B cell (primary cell): ENCODE measurements around the gene RHOBTB1. TPM values are rescaled to one million over a fixed set of nuclear protein-coding genes. Genes with fewer than 3 reads are reported as not detected.

Source experiments
- ATAC-seq: fragments of 200-7000 bp; cut with Tn5 transposase; one replicate; pipeline ENCODE4 v1.10.0; 2021; ENCODE audit warnings: low read depth, mild to moderate bottlenecking, moderate number of reproducible peaks, moderate library complexity
- CTCF ChIA-PET: fragments of 350-600 bp; sonication (Branson Sonifier 250); formaldehyde crosslinking; loops from one replicate; lab custom pipeline; 2021; ENCODE audit warnings: antibody characterized with exemption, inconsistent platforms; lab: Charles Lee
- POLR2A ChIA-PET: fragments of 350-600 bp; sonication (Branson Sonifier 250); formaldehyde crosslinking; loops from one replicate; lab custom pipeline; 2021; ENCODE audit warnings: antibody characterized with exemption; lab: Charles Lee
- DNase-seq: peaks from one replicate; pipeline ENCODE4 v3.0.0; 2013
- H2AFZ ChIP-seq: 2 replicates; pipeline ENCODE4 v1.6.1; 2012; ENCODE audit warnings: mild to moderate bottlenecking, low read depth, low read length; ENCODE audit not compliant: insufficient read depth, poor library complexity, severe bottlenecking
- H3K27ac ChIP-seq, 2 donors: 1 replicate in 1 of 2; 2 replicates in 1 of 2; pipeline ENCODE4 v1.5.1; 2012 to 2013; ENCODE audit warnings: low read length in 2 of 2, mild to moderate bottlenecking in 2 of 2, moderate library complexity in 1 of 2
- H3K27me3 ChIP-seq, 4 experiments: fragments of 200-600 bp in 1 of 4; sonication (generic) in 1 of 4; replicated peaks in 1 of 4; 1 replicate in 2 of 4; 2 replicates in 2 of 4; pipeline versions ENCODE4 v1.6.1 to v1.7.0; 2013 to 2016; ENCODE audit warnings: low read length in 3 of 4, mild to moderate bottlenecking in 2 of 4, mixed read lengths in 1 of 4, moderate library complexity in 1 of 4; ENCODE audit not compliant: insufficient read depth in 4 of 4, control insufficient read depth in 3 of 4; ENCODE audit errors: control extremely low read depth in 1 of 4
- H3K36me3 ChIP-seq, 2 experiments: replicated peaks in 1 of 2; 1 replicate in 1 of 2; 2 replicates in 1 of 2; pipeline versions ENCODE4 v1.6.1 to v1.7.1; 2013; ENCODE audit warnings: low read length in 1 of 2; ENCODE audit not compliant: insufficient read depth in 2 of 2, control insufficient read depth in 1 of 2; ENCODE audit errors: control extremely low read depth in 1 of 2, extremely low read depth in 1 of 2
- H3K4me1 ChIP-seq, 2 donors: fragments of 200-600 bp in 1 of 2; sonication (generic) in 1 of 2; 1 replicate in 1 of 2; 2 replicates in 1 of 2; pipeline versions ENCODE4 v1.5.1 to v1.6.1; 2013 to 2017; ENCODE audit warnings: low read length in 2 of 2; ENCODE audit not compliant: control insufficient read depth in 2 of 2, insufficient read depth in 2 of 2
- H3K4me2 ChIP-seq: replicated peaks from 2 replicates; pipeline ENCODE3; 2012; ENCODE audit warnings: mild to moderate bottlenecking, low read depth, low read length; ENCODE audit not compliant: poor library complexity, severe bottlenecking
- H3K4me3 ChIP-seq, 5 experiments: fragments of 200-600 bp in 1 of 5; sonication (generic) in 1 of 5; 1 replicate in 3 of 5; 2 replicates in 2 of 5; pipeline versions ENCODE4 v1.5.1 to v1.7.0; 2011 to 2016; ENCODE audit warnings: low read length in 4 of 5, mild to moderate bottlenecking in 4 of 5, low read depth in 2 of 5, control low read depth in 1 of 5, moderate library complexity in 1 of 5; ENCODE audit not compliant: insufficient read depth in 1 of 5; ENCODE audit errors: control extremely low read depth in 1 of 5, extremely low read depth in 1 of 5
- H3K79me2 ChIP-seq: fragments of 200-600 bp; sonication (generic); one replicate; pipeline ENCODE4 v1.6.0; 2016; ENCODE audit warnings: low read length; ENCODE audit not compliant: control insufficient read depth, insufficient read depth
- H3K9ac ChIP-seq: fragments of 200-600 bp; sonication (generic); 2 replicates; pipeline ENCODE4 v1.6.1; 2017; ENCODE audit warnings: mild to moderate bottlenecking, low read length, moderate library complexity
- H3K9me3 ChIP-seq, 3 donors: one replicate each; pipeline versions ENCODE4 v1.6.1 to v1.7.1; 2013; ENCODE audit warnings: low read length in 2 of 3; ENCODE audit not compliant: control insufficient read depth in 2 of 3, insufficient read depth in 1 of 3; ENCODE audit errors: control extremely low read depth in 1 of 3
- H4K20me1 ChIP-seq: 2 replicates; pipeline ENCODE4 v1.6.0; 2012; ENCODE audit warnings: mild to moderate bottlenecking, low read length; ENCODE audit not compliant: insufficient read depth, control insufficient read depth, poor library complexity, severe bottlenecking
- H3K27ac Mint-ChIP-seq: one replicate; pipeline ENCODE4 v1.8.0; 2021; ENCODE audit warnings: mixed read lengths
- H3K27me3 Mint-ChIP-seq: one replicate; pipeline ENCODE4 v1.8.0; 2021; ENCODE audit warnings: mixed read lengths
- H3K4me1 Mint-ChIP-seq: one replicate; pipeline ENCODE4 v1.8.0; 2021; ENCODE audit warnings: mixed read lengths
- H3K4me3 Mint-ChIP-seq: one replicate; pipeline ENCODE4 v1.8.0; 2021; ENCODE audit warnings: mixed read lengths
- H3K9me3 Mint-ChIP-seq: one replicate; pipeline ENCODE4 v1.8.0; 2022; ENCODE audit warnings: mixed read lengths; ENCODE audit not compliant: insufficient read depth
- EZH2 ChIP-seq: IDR thresholded peaks from 2 replicates; pipeline ENCODE4 v1.6.1; 2012; ENCODE audit warnings: borderline replicate concordance, low read depth, mild to moderate bottlenecking, moderate library complexity, low read length; ENCODE audit not compliant: insufficient read depth, poor library complexity, severe bottlenecking
- WGBS: methylation state at CpG from one replicate; pipeline ENCODE4 v1.1.5; 2013; ENCODE audit warnings: missing lambda C conversion rate; ENCODE audit not compliant: insufficient coverage; 5-methylcytosine and 5-hydroxymethylcytosine counted together
- intact Hi-C: fragments of 100-400 bp; cut with micrococcal nuclease; formaldehyde crosslinking; loops from one replicate; pipeline ENCODE4 v1.10.0; 2022
- polyA plus RNA-seq: library from polyadenylated mRNA; depleted of rRNA; stranded (reverse); fragments of >200 nt; gene quantifications from 2 replicates; pipeline ENCODE4 v1.2.3, GENCODE V29; 2012
- total RNA-seq, 2 donors: library from RNA; stranded (reverse); fragments of 120-200 nt in 1 of 2; gene quantifications; 1 replicate in 1 of 2; 2 replicates in 1 of 2; pipeline versions ENCODE4 v1.2.3 to v1.2.4, GENCODE V29; 2013 to 2022
- TF ChIP-seq, protein P1 (sequence below): fragments of 200-600 bp; IDR thresholded peaks from one replicate; pipeline ENCODE4 v1.8.0; 2022; ENCODE audit warnings: antibody characterized with exemption, mild to moderate bottlenecking

RHOBTB1 gene
- total and polyA plus RNA-seq, 2 donors (not counting 1 experiment from before 2014, with no cell fraction given) = 0.07 to 0.60 TPM

DNA sequence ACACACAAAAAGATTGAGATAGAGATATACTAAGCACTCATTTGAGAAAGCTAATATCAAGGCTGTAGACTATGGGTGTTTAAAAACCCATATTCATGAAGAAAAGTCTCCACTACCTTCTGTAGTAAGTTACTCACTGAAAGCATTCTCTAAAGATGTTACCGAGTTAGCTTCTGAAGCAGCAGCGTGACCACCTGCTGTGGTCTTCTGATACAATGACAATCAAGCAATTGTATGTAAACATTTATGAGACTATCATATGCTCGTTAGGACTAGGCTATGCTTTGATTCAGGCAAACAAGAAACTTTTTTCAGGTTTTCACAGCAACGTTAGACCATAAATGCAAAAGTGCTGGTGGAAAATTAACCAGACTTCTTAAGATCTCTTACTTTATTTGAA, 11.2 kb downstream of the RHOBTB1 start:
- H3K4me3 Mint-ChIP-seq = no peak overlapping the region
- Histone ChIP-seq H3K9ac (no peak overlapping the region), H4K20me1 (no peaks in the 10 kb centered on the region), H3K27me3 (no peaks in the 10 kb centered on the region), H3K4me2 (no peak overlapping the region), H3K4me3 (no peak overlapping the region), H3K4me1 (no peaks in the 10 kb centered on the region), H3K27ac (no peak overlapping the region), H2AFZ (no peak overlapping the region), H3K36me3 (peaks cover 0 to 3% of the 10 kb centered on the region in 2 experiments), H3K79me2 (no peaks in the 10 kb centered on the region), H3K9me3 (peaks cover 0 to 1% (median 0%) of the 10 kb centered on the region in 3 donors)
- ChIA-PET POLR2A (no interaction called here), CTCF (no interaction called here)
- peaks cover under 1% of the 10 kb centered on the region for H3K9me3 Mint-ChIP-seq
- DNase-seq (no peak), ATAC-seq (no peak)
- peaks cover 2% of the 10 kb centered on the region for H3K27me3 Mint-ChIP-seq
- no peak overlapping the region for H3K27ac Mint-ChIP-seq
- no peak for TF ChIP-seq EZH2
- TF ChIP-seq, protein P1, sequence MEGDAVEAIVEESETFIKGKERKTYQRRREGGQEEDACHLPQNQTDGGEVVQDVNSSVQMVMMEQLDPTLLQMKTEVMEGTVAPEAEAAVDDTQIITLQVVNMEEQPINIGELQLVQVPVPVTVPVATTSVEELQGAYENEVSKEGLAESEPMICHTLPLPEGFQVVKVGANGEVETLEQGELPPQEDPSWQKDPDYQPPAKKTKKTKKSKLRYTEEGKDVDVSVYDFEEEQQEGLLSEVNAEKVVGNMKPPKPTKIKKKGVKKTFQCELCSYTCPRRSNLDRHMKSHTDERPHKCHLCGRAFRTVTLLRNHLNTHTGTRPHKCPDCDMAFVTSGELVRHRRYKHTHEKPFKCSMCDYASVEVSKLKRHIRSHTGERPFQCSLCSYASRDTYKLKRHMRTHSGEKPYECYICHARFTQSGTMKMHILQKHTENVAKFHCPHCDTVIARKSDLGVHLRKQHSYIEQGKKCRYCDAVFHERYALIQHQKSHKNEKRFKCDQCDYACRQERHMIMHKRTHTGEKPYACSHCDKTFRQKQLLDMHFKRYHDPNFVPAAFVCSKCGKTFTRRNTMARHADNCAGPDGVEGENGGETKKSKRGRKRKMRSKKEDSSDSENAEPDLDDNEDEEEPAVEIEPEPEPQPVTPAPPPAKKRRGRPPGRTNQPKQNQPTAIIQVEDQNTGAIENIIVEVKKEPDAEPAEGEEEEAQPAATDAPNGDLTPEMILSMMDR = no peak
- H3K4me1 Mint-ChIP-seq = no peaks in the 10 kb centered on the region
- whole genome bisulfite sequencing = 100% methylated on average over 1 of the region's 4 CpGs
- intact Hi-C loops = no loop called here

DNA sequence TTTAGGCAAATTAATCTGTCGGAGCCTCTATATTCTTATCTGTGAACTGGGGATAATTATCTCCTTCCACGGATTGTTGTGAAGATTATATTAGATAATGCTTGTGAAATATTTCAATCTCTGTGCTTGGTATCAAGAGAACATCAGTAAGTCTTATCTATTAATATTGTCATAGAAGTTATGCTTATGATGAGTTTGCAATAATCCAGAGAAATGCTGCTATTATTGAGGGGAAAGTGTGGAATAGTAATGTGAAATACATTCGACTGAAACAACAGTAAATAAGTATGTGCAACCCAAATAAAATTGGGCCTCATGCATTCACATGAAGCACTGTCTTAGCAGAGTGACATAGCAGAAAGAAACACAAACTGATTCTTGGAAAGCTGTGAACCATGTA, 13.7 kb downstream of the RHOBTB1 start:
- H3K27ac Mint-ChIP-seq = no peak overlapping the region
- H3K27me3 Mint-ChIP-seq = peaks cover 2% of the 10 kb centered on the region
- H3K4me1 Mint-ChIP-seq = no peaks in the 10 kb centered on the region
- no peak overlapping the region for H2AFZ ChIP-seq
- TF ChIP-seq, protein P1 = no peak
- no peak for TF ChIP-seq EZH2
- H3K79me2 ChIP-seq = peaks cover 4% of the 10 kb centered on the region
- ATAC-seq (no peak), DNase-seq (no peak)
- peaks cover 2% of the 10 kb centered on the region for H3K9me3 Mint-ChIP-seq
- H3K27ac ChIP-seq = no peak overlapping the region
- no CpG with 5 or more reads among the region's 3 CpGs for WGBS
- no peaks in the 10 kb centered on the region for H3K27me3 ChIP-seq
- no peaks in the 10 kb centered on the region for H4K20me1 ChIP-seq
- no peaks in the 10 kb centered on the region for H3K4me1 ChIP-seq
- intact Hi-C loops = no loop called here
- no peak overlapping the region for H3K9ac ChIP-seq
- POLR2A ChIA-PET = no interaction called here
- H3K9me3 ChIP-seq = peaks cover 0 to 1% (median 0%) of the 10 kb centered on the region in 3 donors
- no peak overlapping the region for H3K4me3 Mint-ChIP-seq
- H3K36me3 ChIP-seq = peaks cover 0 to 1% of the 10 kb centered on the region in 2 experiments
- H3K4me2 ChIP-seq = no peak overlapping the region
- CTCF ChIA-PET = no interaction called here
- H3K4me3 ChIP-seq = no peak overlapping the region
